Trophoblast cell (in vitro differentiated cells and primary cell): ENCODE results near the gene CD47.

ENCODE experiments used
- DNase-seq, 2 donors: peaks; one replicate each; pipeline ENCODE4 v3.0.0-alpha.2; 2016
- H2AFZ ChIP-seq: 2 replicates; pipeline ENCODE4 v1.6.1; 2013; ENCODE audit warnings: low read length, moderate library complexity, mild to moderate bottlenecking; ENCODE audit not compliant: insufficient read depth, poor library complexity
- H2AK5ac ChIP-seq: 2 replicates; pipeline ENCODE4 v1.6.1; 2013; ENCODE audit warnings: mild to moderate bottlenecking, low read length
- H2BK120ac ChIP-seq: 2 replicates; pipeline ENCODE4 v1.6.1; 2013; ENCODE audit warnings: low read length, mild to moderate bottlenecking, moderate library complexity; ENCODE audit not compliant: insufficient read depth, poor library complexity
- H2BK12ac ChIP-seq: 2 replicates; pipeline ENCODE4 v1.6.1; 2013; ENCODE audit warnings: mild to moderate bottlenecking, low read length, moderate library complexity
- H2BK5ac ChIP-seq: 2 replicates; pipeline ENCODE4 v1.6.1; 2013; ENCODE audit warnings: low read length, low read depth, moderate library complexity, mild to moderate bottlenecking; ENCODE audit not compliant: poor library complexity
- H3K14ac ChIP-seq: 2 replicates; pipeline ENCODE4 v1.6.1; 2013; ENCODE audit warnings: mild to moderate bottlenecking, low read length
- H3K18ac ChIP-seq: 2 replicates; pipeline ENCODE4 v1.6.1; 2013; ENCODE audit warnings: mild to moderate bottlenecking, low read length
- H3K23ac ChIP-seq: 2 replicates; pipeline ENCODE4 v1.6.1; 2013; ENCODE audit warnings: low read length
- H3K27ac ChIP-seq: 2 replicates; pipeline ENCODE4 v1.5.1; 2013; ENCODE audit warnings: low read depth, mild to moderate bottlenecking, inconsistent platforms, low read length, moderate library complexity
- H3K27me3 ChIP-seq: 2 replicates; pipeline ENCODE4 v1.6.1; 2013; ENCODE audit warnings: inconsistent platforms, mild to moderate bottlenecking, low read length, moderate library complexity; ENCODE audit not compliant: insufficient read depth
- H3K36me3 ChIP-seq, 2 experiments: 1 replicate in 1 of 2; 2 replicates in 1 of 2; pipeline ENCODE4 v1.6.1; 2013; ENCODE audit warnings: low read length in 2 of 2, mild to moderate bottlenecking in 2 of 2, moderate library complexity in 1 of 2; ENCODE audit not compliant: insufficient read depth in 2 of 2, control insufficient read depth in 1 of 2
- H3K4ac ChIP-seq: 2 replicates; pipeline ENCODE4 v1.6.1; 2013; ENCODE audit warnings: low read depth, mild to moderate bottlenecking, low read length, moderate library complexity
- H3K4me1 ChIP-seq, 2 experiments: 1 replicate in 1 of 2; 2 replicates in 1 of 2; pipeline ENCODE4 v1.6.1; 2013; ENCODE audit warnings: low read length in 2 of 2, mild to moderate bottlenecking in 2 of 2, moderate library complexity in 1 of 2; ENCODE audit not compliant: insufficient read depth in 2 of 2, control insufficient read depth in 1 of 2
- H3K4me2 ChIP-seq: 2 replicates; pipeline ENCODE4 v1.6.1; 2013; ENCODE audit warnings: inconsistent platforms, mild to moderate bottlenecking, low read length, moderate library complexity
- H3K4me3 ChIP-seq: 2 replicates; pipeline ENCODE4 v1.5.1; 2013; ENCODE audit warnings: mild to moderate bottlenecking, low read depth, low read length, inconsistent platforms
- H3K79me1 ChIP-seq: one replicate; pipeline ENCODE4 v1.6.1; 2013; ENCODE audit warnings: low read length
- H3K79me2 ChIP-seq: 2 replicates; pipeline ENCODE4 v1.6.1; 2013; ENCODE audit warnings: low read length, mild to moderate bottlenecking; ENCODE audit not compliant: control insufficient read depth, insufficient read depth, poor library complexity
- H3K9ac ChIP-seq: 2 replicates; pipeline ENCODE4 v1.6.1; 2013; ENCODE audit warnings: mild to moderate bottlenecking, low read length
- H3K9me3 ChIP-seq: 2 replicates; pipeline ENCODE4 v1.6.1; 2013; ENCODE audit warnings: low read depth, mild to moderate bottlenecking, control low read depth, inconsistent platforms, low read length; ENCODE audit not compliant: insufficient read depth
- H4K12ac ChIP-seq: 2 replicates; pipeline ENCODE4 v1.6.1; 2013; ENCODE audit warnings: low read depth, mild to moderate bottlenecking, low read length, moderate library complexity
- H4K8ac ChIP-seq: 2 replicates; pipeline ENCODE4 v1.6.1; 2013; ENCODE audit warnings: low read depth, mild to moderate bottlenecking, low read length, moderate library complexity
- H4K91ac ChIP-seq: one replicate; pipeline ENCODE4 v1.6.1; 2013; ENCODE audit warnings: low read depth, mild to moderate bottlenecking, low read length, moderate library complexity
- WGBS: extraction: QIAGEN DNeasy Blood & Tissue Kit; methylation state at CpG from one replicate; pipeline ENCODE4 v1.1.7; 2013; ENCODE audit warnings: missing lambda C conversion rate; ENCODE audit not compliant: insufficient read length, insufficient coverage; ENCODE audit errors: extremely low coverage; 5-methylcytosine and 5-hydroxymethylcytosine counted together

CD47 gene

DNA sequence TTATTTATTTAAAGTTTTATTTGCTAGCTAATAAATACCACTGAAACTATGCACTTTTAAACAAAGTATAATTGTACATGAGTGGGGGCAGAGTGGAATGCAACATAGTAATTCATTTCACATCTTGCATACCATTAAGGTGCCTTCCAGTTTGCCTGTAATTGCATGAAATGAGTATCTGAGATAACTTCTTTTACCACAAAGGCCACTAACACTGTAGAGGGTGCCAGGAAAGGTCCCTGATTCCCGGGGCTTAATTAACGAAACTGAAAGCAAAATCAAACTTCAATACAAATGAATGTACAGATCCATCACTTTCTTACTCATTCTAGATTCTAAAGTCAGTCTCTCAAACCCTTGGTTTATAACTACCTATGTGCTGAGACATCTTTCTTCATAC lies 2.1 kb downstream of the CD47 start:
- Histone ChIP-seq H2BK12ac (no peak overlapping the region), H3K27ac (no peak overlapping the region), H3K27me3 (no peaks in the 10 kb centered on the region), H3K4me2 (no peak overlapping the region), H4K12ac (no peak overlapping the region), H3K18ac (no peak overlapping the region), H2BK5ac (no peak overlapping the region), H3K4ac (no peak overlapping the region), H4K91ac (no peak overlapping the region), H3K4me1 (peaks cover 0 to 6% of the 10 kb centered on the region in 2 experiments), H2BK120ac (no peak overlapping the region), H3K4me3 (no peak overlapping the region), H3K9me3 (peaks cover 2% of the 10 kb centered on the region), H4K8ac (no peak overlapping the region), H3K79me2 (peaks cover 11% of the 10 kb centered on the region), H3K14ac (no peak overlapping the region), H3K79me1 (peaks cover 13% of the 10 kb centered on the region), H2AFZ (no peak overlapping the region), H3K23ac (no peak overlapping the region), H3K9ac (no peak overlapping the region), H2AK5ac (no peak overlapping the region), H3K36me3 (no peaks in the 10 kb centered on the region)
- DNase-seq, result no peak
- whole genome bisulfite sequencing, result no CpG with 5 or more reads among the region's 2 CpGs

DNA sequence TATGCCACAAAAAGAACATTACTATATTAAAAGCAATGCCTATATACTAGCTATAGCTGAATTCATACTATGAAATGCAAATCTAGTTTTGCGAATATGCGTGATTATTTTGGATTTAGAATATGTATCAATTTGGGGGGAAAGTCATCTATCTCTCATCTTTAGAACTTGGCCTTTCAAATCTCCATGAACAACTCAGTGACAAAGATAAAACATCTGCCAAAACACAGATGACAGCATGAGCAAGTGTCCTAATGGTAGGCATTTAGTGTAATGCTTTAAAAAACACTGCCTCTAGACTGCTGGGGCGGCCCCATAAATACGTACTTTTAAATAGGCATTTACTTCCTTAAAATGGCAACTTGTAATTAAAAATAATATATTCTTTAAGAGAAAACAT lies 2.7 kb downstream of the CD47 start:
- Histone ChIP-seq H3K4me1 (peaks cover 0 to 6% of the 10 kb centered on the region in 2 experiments), H3K79me2 (peaks cover 11% of the 10 kb centered on the region), H3K27ac (no peak overlapping the region), H3K9ac (no peak overlapping the region), H3K36me3 (no peaks in the 10 kb centered on the region), H3K4me3 (no peak overlapping the region), H4K8ac (no peak overlapping the region), H3K9me3 (peaks cover 2% of the 10 kb centered on the region), H3K18ac (no peak overlapping the region), H4K12ac (no peak overlapping the region), H3K14ac (no peak overlapping the region), H2AFZ (no peak overlapping the region), H4K91ac (no peak overlapping the region), H3K4me2 (no peak overlapping the region), H2BK120ac (no peak overlapping the region), H2BK5ac (no peak overlapping the region), H3K27me3 (no peaks in the 10 kb centered on the region), H2BK12ac (no peak overlapping the region), H3K4ac (no peak overlapping the region), H3K23ac (no peak overlapping the region), H3K79me1 (peaks cover 13% of the 10 kb centered on the region), H2AK5ac (no peak overlapping the region)
- no peak for DNase-seq
- WGBS, result no CpG with 5 or more reads among the region's 4 CpGs

DNA sequence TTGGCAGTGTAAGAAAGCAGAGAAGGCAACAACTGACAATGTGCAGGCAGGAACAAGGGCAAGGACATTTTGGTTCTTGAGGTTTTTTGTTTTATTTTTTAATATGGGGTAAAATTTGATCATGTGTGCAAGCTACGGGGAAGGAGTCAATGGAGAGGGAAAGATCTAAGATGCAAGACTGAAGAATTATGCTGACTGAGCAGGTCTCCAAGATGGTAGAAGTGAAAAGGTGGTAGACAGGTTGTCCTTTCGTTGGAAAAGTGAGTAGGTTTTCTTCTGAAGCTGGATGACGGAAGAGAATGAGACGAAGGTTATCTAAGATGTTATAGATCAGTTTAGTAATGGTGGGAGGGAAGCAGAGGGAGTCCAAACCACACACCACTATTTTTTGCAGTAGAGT lies 4.2 kb downstream of the CD47 start:
- H3K79me1 ChIP-seq, result peaks cover 13% of the 10 kb centered on the region
- no peak overlapping the region for H2BK12ac ChIP-seq
- no peak overlapping the region for H3K23ac ChIP-seq
- no peak for DNase-seq
- no peak overlapping the region for H3K4ac ChIP-seq
- no peak overlapping the region for H3K4me3 ChIP-seq
- H2BK120ac ChIP-seq, result no peak overlapping the region
- no peak overlapping the region for H2BK5ac ChIP-seq
- peaks cover 2% of the 10 kb centered on the region for H3K9me3 ChIP-seq
- peaks cover 11% of the 10 kb centered on the region for H3K79me2 ChIP-seq
- H3K9ac ChIP-seq, result no peak overlapping the region
- H3K14ac ChIP-seq, result no peak overlapping the region
- no peaks in the 10 kb centered on the region for H3K36me3 ChIP-seq
- no peaks in the 10 kb centered on the region for H3K27me3 ChIP-seq
- 100% methylated on average over 1 of the region's 4 CpGs for WGBS
- no peak overlapping the region for H4K91ac ChIP-seq
- no peak overlapping the region for H3K27ac ChIP-seq
- no peak overlapping the region for H2AK5ac ChIP-seq
- H4K12ac ChIP-seq, result no peak overlapping the region
- H2AFZ ChIP-seq, result no peak overlapping the region
- no peak overlapping the region for H4K8ac ChIP-seq
- peaks cover 0 to 6% of the 10 kb centered on the region in 2 experiments for H3K4me1 ChIP-seq
- no peak overlapping the region for H3K4me2 ChIP-seq
- no peak overlapping the region for H3K18ac ChIP-seq

DNA sequence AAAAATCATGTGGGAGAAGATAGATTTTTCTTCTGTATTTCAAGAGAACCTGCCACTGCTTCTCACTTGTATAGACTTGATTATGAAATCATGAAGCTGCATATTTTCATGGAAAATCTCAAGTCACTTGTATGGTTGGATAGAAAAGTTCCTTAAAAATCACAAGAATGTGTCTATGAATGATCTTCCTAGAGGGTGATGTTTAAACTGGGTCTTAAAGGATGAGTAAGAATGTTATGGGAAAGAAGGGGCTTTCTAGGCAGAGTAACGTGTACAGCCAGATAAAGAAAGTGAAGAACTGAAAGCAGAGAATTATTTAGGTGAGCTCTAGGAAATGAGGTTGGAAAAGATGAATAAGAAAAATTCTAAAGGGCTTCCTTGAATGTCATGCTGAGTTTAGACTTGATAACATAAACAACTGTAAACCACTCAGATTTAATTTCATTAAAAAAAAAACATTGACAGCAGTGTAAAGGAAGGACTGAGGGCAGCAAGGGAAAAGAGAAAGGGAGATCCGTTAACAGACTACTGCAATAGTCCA lies 5.0 kb downstream of the CD47 start:
- H3K27ac ChIP-seq, result no peak overlapping the region
- no CpG with 5 or more reads among the region's 2 CpGs for WGBS
- H4K91ac ChIP-seq, result no peak overlapping the region
- H3K79me2 ChIP-seq, result peaks cover 6% of the 10 kb centered on the region
- H4K8ac ChIP-seq, result no peak overlapping the region
- H3K27me3 ChIP-seq, result no peaks in the 10 kb centered on the region
- no peak overlapping the region for H2BK120ac ChIP-seq
- no peak overlapping the region for H3K4ac ChIP-seq
- no peak overlapping the region for H3K23ac ChIP-seq
- DNase-seq, result no peak
- H2AFZ ChIP-seq, result no peak overlapping the region
- H3K14ac ChIP-seq, result no peak overlapping the region
- H4K12ac ChIP-seq, result no peak overlapping the region
- H3K9me3 ChIP-seq, result no peaks in the 10 kb centered on the region
- H2BK12ac ChIP-seq, result no peak overlapping the region
- no peak overlapping the region for H2BK5ac ChIP-seq
- no peak overlapping the region for H3K9ac ChIP-seq
- H3K18ac ChIP-seq, result no peak overlapping the region
- H3K36me3 ChIP-seq, result no peaks in the 10 kb centered on the region
- no peak overlapping the region for H3K4me2 ChIP-seq
- no peak overlapping the region for H2AK5ac ChIP-seq
- H3K4me3 ChIP-seq, result no peak overlapping the region
- H3K4me1 ChIP-seq, result no peaks in the 10 kb centered on the region
- H3K79me1 ChIP-seq, result peaks cover 7% of the 10 kb centered on the region
